ENCODE results near the gene CCM2L. TPM values are rescaled to one million over a fixed set of nuclear protein-coding genes. Genes with fewer than 3 reads are reported as not detected.

CCM2L gene
- total and polyA plus RNA-seq, 9 of the 15 experiments (the other 6 are each of a cell fraction or from before 2014, with no cell fraction given) = 0.04 TPM; not detected in 8

DNA sequence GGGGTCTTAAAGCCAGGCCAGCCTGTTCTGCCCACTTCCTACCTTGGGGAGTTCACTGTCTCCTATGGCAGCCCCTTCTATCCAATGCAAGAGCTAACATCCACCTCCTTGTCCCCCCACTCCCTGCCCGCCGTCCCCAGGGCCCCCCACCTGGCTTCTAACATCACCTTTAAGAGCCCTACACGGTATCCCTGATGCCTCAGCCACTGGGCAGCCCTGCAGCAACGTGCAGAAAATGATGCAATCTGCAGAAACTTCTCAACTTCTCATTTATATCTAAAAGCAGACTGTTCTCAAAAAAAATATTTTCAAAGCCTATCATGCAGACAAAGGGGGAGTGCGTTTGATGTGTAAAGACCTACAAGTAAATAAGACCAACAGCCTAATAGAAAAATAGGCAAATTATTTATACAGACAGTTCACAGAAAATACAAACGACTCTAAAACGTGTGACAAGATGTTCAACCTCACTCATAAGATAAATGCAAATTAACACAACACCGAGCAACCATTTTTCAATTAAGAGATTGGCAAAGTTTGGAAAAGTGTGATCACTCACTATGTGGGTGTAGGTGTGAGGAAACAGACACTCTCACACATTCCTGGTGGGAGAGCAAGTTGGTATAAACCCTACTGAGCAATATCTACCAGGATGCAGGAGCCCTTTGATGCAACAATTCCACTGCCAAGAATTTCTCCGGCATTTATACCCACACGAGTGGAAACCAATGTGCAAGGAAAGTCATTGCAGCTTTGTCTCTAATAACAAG lies 26.7 kb downstream of the CCM2L start (continued):
- TF ChIP-seq SMARCC2 (IDR thresholded peaks at IDR 0.05; ENCODE audit: low read depth) (no peak), JUNB (CRISPR knock-in tag; conservative IDR thresholded peaks at IDR 0.05) (no peak), GTF2E2 (tag; IDR thresholded peaks at IDR 0.05) (0 out of 2 replicates have a peak, but pooled peaks have one; percentile 34), CBFB (CRISPR knock-in tag; IDR thresholded peaks at IDR 0.05) (no peak), L3MBTL2 (IDR thresholded peaks at IDR 0.05) (peak; percentile 75; the same call in 1 of the 2 replicates), HCFC1 (IDR thresholded peaks at IDR 0.05; ENCODE audit: low read depth, low read length) (no peak), MCM7 (IDR thresholded peaks at IDR 0.05) (no peak), ZC3H11A (IDR thresholded peaks at IDR 0.05; ENCODE audit: low read depth, low read length) (no peak), TGIF2 (CRISPR knock-in tag; IDR thresholded peaks at IDR 0.05) (no peak)
- TF ChIP-seq, protein P1, sequence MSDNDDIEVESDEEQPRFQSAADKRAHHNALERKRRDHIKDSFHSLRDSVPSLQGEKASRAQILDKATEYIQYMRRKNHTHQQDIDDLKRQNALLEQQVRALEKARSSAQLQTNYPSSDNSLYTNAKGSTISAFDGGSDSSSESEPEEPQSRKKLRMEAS (CRISPR knock-in tag; IDR thresholded peaks at IDR 0.05) = no peak
- TF ChIP-seq, protein P2, sequence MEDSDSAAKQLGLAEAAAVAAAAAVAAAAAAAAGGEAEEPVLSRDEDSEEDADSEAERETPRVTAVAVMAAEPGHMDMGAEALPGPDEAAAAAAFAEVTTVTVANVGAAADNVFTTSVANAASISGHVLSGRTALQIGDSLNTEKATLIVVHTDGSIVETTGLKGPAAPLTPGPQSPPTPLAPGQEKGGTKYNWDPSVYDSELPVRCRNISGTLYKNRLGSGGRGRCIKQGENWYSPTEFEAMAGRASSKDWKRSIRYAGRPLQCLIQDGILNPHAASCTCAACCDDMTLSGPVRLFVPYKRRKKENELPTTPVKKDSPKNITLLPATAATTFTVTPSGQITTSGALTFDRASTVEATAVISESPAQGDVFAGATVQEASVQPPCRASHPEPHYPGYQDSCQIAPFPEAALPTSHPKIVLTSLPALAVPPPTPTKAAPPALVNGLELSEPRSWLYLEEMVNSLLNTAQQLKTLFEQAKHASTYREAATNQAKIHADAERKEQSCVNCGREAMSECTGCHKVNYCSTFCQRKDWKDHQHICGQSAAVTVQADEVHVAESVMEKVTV (CRISPR knock-in tag; IDR thresholded peaks at IDR 0.05) = no peak
- TF ChIP-seq, protein P3, sequence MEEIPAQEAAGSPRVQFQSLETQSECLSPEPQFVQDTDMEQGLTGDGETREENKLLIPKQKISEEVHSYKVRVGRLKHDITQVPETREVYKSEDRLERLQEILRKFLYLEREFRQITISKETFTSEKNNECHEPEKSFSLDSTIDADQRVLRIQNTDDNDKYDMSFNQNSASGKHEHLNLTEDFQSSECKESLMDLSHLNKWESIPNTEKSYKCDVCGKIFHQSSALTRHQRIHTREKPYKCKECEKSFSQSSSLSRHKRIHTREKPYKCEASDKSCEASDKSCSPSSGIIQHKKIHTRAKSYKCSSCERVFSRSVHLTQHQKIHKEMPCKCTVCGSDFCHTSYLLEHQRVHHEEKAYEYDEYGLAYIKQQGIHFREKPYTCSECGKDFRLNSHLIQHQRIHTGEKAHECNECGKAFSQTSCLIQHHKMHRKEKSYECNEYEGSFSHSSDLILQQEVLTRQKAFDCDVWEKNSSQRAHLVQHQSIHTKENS (CRISPR knock-in tag; IDR thresholded peaks at IDR 0.05) = no peak
- TF ChIP-seq, protein P4, sequence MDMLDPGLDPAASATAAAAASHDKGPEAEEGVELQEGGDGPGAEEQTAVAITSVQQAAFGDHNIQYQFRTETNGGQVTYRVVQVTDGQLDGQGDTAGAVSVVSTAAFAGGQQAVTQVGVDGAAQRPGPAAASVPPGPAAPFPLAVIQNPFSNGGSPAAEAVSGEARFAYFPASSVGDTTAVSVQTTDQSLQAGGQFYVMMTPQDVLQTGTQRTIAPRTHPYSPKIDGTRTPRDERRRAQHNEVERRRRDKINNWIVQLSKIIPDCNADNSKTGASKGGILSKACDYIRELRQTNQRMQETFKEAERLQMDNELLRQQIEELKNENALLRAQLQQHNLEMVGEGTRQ (CRISPR knock-in tag; IDR thresholded peaks at IDR 0.05) = no peak
- TF ChIP-seq, protein P5, sequence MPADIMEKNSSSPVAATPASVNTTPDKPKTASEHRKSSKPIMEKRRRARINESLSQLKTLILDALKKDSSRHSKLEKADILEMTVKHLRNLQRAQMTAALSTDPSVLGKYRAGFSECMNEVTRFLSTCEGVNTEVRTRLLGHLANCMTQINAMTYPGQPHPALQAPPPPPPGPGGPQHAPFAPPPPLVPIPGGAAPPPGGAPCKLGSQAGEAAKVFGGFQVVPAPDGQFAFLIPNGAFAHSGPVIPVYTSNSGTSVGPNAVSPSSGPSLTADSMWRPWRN (IDR thresholded peaks at IDR 0.05; ENCODE audit: low read depth) = no peak

Data from K562 (cell line).